Tongue (tissue), 2 donors: ENCODE data around the gene NIM1K. TPM values are rescaled to one million over a fixed set of nuclear protein-coding genes. Genes with fewer than 3 reads are reported as not detected.
"Not testable (repeated sequence)": the region's sequence is repeated elsewhere in the genome, so short reads cannot be mapped to it uniquely, and the experiment has no call there.

Experiments
- DNase-seq: peaks from one replicate; pipeline ENCODE4 v3.0.0-alpha.2; 2015
- total RNA-seq: library from RNA; depleted of rRNA; stranded (reverse); fragments of >200 nt; gene quantifications from one replicate; pipeline ENCODE4 v1.2.3, GENCODE V29; 2014

The NIM1K gene
- total RNA-seq, 1 donor from 2014 or later: 1.0 TPM

DNA sequence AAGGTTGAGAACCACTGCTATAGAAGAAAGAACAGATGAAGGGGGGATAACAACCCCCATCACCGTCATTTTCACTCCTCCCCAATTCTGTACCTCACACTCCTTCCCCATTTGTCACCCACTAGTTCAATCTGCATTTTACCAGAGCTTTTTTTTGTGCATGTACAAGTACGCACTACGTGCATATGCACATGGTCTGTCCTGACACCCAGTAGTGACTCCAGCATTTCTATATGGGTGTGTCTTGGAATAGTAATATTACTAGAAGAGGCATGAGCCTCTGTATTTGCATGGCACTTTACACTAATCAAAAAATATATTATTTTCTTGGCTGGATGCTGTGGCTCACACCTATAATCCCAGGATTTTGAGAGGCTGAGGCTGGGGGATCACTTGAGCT, 38.7 kb downstream of the NIM1K start:
- no peak for DNase-seq

DNA sequence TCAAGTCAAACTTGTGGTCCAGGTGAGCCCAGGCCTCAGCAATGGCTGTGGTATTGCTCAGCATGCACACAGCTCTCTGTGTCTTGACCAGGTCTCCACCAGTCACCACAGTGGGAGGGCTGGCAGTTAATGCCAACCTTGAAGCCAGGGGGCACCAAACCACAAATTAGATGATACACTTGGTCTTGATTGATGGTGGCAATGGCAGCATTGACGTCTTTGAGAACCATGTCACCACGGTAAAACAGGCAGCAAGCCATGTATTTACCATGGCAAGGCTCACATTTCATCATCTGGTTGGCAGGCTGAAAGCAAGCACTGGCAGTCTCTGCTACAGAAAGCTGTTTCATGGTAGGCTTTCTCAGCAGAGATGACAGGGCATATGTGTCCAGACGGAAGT, 40.0 kb downstream of the NIM1K start:
- peak; percentile 2 for DNase-seq

DNA sequence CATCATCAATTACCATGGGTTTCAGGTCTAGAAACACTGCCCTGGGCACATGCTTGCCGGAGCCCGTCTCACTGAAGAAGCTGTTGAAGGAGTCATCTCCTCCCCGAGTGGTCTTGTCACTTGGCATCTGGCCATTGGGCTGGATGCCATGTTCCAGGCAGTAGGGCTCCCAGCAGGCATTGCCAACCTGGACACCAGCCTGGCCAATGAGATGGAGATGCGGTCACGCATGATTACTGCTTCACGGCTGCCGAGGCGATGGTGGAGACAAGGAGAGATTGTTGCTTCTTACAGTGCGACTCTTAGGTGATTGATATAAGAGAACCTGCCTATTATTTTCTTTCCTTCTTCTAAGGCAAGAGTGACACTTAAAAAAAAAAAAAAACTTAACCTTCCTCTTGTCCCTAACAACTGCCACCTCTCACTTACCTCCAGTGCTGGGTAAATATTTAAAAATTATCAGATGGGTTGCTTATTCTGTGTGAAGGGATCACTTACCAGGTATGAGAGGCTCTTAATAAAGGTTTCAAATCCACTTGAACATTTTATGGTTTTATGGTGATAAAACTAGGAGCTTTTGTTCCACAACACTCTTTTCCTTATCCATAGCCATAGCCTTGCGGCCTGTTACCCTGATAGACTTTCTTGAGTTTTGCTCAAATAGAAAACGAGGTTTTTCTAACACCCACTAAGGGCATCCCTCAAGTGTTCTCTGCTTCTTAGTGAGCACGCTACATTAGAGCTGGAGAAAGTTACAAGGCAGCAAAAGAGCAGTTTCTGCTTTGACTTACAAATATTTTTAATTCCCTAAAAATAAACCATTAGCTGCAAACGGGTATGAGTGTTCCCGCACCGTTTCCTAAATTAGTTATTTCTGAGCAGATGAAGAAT, 41.2 kb downstream of the NIM1K start:
- no peak for DNase-seq

DNA sequence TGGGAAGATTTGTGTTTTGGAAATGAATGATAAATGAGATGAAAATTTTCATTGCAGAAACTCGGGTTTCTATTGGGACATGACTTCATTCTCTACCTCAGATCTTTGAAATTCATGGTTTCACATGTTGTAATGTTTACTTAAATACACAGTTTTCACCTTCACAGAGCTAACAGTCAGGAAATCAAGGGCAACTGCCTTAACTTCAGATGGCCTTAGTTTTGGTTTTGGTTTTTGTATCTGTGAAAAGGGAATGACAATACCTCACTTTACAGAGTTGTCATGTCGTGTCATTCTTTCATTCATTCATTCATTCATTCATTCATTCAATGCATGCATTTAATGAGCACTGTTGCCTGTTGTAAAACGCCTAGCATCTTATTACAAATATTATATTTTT, 41.9 kb downstream of the NIM1K start:
- no peak for DNase-seq

DNA sequence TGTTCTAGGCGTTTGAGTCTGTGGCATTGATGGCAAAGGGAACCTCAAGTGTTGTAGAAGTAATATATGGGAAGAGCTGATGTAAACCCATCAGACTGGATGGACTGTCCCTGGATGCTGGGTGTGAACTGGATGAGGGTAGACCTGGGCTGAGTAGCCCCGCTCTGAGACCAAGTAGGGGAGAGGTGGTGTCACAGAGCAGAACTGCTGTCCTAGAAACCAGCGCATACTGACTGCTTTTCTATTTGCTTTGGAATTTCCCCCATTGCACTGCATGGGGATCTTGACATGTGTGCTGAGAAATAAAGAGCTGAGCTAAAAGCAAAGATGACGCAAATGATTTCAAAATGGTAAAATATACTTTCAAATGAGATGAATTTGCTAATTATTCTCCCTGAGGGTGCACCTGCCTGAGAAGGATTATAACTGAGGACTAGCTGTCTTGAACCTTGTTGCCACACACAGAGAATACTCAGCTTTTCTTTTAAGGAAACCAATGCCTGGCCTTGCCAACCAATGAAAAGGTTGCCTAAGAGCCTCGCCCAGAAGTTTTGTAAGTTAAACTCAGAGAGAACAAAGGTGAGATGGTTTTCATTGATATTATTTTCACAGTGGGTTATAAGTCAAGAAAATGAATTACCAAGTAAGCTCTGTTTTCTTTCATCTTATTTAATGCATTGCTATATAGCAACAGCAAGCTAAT, 44.8 kb downstream of the NIM1K start:
- DNase-seq: no peak

DNA sequence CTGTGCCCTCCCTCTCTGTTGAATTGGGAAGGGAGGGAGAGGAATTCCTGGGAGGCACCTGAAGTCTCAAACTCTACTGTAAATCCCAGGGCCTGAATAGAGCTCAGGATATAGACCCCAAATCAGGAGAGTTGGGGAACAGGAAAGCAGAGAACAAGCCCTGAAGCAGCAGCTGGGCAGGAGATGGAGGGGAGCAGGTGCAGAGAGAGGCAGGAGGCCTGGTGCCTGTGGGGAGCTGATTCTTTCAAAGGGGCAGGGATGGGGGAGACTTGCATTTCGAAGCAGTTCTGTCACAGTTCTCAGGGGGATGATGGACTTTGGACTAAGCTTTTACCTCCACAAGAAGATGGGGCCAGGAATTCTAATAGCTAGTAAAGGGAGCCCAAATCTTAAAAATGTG, 50.2 kb downstream of the NIM1K start:
- peak; percentile 17 for DNase-seq

DNA sequence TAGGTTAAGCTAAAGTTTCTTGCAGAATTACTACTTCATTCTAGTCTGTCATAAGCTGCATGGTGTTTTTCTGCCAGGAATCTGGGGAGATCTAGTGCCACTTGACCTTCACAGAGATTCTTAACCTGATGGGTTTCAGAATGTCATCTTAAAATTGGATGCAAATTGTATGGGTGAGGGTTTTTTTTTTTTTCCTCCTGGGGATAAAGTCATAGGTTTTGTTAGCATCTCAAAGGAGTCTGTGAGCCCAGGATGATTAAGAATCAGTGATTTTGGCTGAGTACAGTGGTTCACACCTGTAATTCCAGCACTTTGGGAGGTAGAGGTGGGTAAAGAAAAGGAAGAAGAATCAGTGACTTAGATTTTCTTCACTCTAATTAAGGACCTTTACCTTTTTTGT, 51.2 kb downstream of the NIM1K start:
- DNase-seq: no peak

DNA sequence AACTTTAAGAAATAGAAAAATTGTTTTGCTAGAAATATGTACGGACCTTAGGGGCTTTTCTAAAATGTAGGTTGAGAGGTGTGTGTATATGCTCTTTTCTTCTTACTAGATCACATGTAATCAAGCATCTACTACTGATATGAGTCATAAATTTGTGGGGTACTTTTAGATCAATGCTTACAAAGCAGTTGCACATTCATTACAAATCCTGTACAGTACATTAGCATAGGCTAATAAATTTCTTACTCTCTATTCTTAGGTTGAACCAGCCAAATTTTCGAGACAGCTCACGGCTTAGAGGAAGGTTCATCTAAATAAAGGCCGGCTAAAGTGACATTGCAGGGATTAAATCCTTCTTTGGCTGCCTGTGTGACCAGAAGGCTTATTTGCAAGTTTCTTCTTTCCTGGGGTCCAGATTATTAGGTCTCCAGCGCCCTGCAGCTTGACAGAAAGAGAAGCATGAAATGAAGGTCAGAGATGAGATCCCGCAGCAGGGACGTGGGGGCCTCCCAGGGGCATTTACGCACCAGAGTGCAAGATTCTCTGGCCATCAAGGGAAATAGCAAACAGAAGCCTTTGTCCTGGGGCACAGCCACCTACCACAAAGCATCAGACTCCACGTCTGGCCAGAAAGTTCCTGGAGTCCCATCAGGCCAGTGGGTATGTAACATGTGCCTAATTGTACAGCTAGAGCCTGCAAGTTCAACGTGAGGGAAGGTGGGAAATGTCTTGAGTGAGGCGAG, 53.0 kb downstream of the NIM1K start:
- no peak for DNase-seq

DNA sequence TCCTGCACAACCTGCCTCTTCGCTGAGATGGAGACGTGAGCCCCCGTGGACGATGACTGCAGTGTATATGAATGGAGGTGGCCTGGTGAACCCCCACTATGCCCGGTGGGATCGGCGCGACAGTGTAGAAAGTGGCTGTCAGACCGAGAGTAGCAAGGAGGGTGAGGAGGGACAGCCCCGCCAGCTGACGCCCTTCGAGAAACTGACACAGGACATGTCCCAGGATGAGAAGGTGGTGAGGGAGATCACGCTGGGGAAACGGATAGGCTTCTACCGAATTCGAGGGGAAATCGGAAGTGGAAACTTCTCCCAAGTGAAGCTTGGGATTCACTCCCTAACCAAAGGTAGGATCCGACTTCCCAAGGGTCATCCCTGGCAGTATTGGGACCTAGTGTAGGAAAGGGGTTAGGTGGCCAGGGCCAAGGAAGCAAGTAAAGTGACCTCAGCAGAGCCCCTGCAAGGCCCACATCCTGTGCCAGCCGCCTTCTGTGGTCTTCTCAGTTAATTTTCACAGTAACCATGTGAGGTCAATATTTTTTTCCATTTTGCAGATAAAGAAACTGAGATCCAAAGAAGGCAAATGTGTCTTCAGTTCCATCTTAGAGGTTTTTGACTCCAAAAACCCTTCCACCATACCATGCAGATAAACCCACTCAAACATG, 53.8 kb downstream of the NIM1K start:
- no peak for DNase-seq

DNA sequence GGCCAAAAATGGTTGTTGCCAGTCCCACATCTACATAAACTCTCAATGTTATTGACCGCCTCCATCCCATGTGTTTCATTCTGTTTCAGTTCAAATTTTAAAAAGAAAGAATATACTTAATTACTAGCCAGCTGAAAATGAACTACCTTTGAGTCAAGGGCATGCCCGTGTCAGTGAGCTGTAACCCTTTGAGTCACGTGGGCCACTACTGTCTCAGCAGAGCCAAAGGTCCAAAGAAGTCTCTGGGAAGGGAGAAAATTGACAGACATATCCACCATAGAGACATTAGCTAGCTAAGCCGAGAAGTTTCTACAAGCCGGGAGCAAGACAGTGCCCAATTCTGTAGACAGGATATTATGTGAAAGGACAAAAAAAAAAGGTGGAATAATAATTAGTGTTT, 59.7 kb downstream of the NIM1K start:
- no peak for DNase-seq

DNA sequence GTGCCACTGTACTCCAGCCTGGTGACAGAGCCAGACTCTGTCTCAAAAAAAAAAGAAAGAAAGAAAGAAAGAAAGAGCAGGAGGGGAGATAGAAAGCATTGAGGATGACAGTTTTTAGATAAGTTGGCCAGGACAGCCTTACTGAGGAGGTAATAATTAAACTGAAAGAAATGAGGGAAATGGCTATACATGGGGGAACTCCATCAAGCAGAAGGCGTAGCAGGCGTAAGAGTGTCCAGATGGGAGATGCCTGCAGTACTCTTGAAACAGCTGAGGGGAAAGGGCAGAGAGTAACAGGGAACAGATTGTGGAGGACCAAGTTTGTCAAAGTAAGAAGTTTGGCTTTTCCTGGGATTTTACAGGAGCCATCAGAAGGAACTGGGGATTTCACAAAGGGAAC, 63.7 kb downstream of the NIM1K start:
- DNase-seq: no peak

DNA sequence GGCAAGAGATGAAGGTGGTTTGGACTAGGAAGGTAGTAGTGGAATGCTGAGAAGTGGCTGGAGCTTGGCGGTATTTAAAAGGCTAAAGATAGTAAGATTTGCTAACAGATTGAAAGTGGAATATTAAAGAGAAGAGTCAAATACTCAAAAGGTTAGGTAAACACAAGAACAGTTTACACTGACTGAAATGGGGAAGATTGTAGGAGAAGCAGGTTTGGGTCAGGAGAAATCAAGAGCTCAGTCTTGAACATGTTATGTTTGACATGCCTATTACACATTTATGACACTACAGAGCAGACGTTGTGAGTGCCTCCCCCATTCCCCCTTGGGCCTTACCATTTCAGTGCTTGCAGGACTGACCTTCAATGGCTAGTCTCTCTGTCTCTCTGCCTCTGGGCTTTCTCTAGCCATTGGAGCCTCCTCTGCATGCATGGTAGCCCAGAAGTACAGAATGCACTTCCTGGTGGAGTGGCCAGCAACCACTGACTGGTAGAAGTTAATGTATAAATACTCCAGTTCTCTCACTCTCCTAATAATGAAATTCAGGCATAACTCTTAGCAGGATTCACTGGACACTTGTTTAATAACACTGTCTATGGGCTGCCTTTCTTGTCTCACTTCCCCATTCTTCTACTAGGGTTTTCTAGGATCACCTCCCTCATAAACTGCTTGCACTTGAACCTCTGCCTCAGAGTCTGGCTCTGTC, 64.4 kb downstream of the NIM1K start:
- no peak for DNase-seq

DNA sequence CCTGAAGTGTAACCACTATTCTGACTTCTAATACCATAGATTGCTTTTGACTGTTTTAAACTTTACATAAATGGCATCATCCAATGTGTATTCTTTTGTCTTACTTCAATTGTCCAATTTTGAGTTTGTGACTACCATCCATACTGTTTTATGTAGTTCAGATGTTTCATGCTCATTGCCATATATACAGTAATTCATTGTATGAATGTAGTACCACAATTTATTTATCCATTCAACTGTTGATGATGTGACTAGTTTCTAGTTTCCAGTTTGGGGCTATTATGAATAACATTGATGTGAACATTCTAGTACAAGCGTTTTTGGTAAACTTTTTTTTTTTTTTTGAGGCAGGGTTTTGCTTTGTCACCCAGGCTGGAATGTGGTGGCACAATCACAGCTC, 66.1 kb downstream of the NIM1K start:
- no peak for DNase-seq

DNA sequence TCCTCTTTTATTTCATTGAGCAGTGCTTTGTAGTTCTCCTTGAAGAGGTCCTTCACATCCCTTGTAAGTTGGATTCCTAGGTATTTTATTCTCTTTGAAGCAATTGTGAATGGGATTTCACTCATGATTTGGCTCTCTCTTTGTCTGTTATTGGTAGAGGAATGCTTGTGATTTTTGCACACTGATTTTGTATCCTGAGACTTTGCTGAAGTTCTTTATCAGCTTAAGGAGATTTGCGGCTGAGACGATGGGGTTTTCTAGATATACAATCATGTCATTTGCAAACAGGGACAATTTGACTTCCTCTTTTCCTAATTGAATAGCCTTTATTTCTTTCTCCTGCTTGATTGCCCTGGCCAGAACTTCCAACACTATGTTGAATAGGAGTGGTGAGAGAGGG, 70.2 kb downstream of the NIM1K start:
- not testable (repeated sequence) for DNase-seq

DNA sequence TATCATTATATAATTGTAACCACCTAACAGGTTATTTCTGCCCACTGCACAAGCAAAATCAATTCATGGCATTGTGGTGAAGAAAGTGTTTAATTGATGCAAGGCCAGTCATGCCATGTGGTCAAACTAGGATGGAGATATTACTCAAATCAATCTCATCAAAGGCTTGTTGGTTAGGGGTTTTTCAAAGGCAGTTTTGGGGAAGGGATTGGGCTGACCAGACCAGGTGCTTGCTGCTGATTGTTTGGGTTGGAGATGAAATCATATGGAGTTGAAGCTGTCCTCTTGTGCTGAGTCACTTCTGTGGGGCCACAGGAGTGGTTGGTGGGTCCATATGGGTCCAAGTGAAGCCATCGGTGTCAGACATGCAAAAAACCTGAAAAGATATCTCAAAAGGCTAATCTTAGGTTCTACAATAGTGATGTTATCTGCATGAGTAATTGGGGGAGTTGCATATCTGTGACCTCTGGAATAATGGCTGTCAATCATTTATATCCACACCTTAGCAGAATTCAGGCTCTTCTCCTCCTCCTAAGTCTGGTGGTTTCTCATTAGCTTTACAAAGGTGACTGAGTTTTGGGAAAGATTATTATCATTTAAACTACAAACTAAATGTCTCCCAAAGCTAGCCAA, 76.3 kb downstream of the NIM1K start:
- DNase-seq: no peak

DNA sequence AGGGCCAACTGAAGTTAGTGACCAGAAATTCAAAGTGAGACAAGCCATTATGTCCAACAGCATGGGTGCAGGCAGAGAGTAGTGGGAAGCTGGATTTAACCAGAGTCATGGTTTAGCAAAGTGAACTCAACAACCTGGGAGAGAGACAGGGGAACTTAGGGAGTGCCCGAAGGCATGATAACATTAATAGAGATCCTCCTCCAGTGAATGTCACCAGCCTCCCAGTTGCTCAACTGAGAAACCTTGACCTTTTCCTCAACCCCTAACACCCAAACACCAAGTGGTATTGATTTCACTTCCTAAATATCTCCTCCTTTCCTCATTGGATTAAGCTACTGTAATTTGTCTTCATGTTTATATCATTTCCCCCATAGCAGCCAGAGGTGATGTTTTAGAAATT, 78.6 kb downstream of the NIM1K start:
- no peak for DNase-seq

DNA sequence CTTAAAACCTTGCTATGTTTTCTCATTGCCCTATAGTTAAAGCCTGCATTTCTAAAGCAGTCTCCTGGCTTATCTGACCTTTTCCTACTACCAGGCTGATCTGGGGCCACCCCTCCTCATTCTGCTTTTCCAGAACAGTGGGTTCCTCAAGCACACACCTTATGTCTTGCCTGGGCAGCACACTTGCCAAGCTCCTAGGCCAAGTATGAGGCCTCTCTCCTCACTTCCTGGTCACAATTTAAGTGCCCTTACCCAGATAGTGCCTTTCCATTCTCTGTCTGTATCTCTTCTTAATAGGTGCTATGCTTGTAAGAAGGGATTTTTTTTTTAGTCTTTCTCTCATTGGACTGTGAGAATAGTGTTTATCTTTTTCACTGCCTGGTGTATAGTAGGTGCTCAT, 81.5 kb downstream of the NIM1K start:
- DNase-seq: no peak

DNA sequence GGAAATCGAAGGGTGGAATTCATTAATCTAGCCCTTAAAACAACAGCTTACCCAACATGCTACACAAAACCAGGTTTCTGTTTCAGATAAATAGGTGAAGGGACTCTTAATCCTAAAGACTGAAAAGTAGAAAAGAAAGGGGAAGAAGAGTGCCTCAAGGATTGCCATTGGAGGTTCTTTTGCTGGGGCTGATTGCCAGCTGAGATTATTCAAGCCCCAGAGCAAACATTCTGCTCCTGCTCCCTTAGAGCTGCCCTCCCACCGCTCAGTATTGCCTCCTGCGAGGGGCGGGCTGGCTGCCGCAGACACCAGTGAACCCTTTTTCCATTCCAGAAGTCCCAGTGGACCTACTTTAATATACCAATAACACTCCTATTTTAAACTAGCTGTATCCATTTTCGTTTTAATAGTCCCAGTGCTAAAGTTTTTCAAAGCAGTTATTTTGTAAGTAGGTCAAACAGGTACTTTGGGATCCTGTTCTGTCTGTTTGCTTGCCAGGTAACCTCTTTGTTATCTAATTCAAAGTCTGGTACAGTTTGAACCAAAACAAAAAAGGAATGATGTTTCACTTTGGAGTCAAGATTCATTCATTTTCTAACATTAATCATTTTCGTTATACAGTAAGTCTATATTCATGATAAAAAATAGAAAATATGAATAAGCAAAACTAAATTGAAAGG, 82.5 kb downstream of the NIM1K start:
- DNase-seq: no peak

DNA sequence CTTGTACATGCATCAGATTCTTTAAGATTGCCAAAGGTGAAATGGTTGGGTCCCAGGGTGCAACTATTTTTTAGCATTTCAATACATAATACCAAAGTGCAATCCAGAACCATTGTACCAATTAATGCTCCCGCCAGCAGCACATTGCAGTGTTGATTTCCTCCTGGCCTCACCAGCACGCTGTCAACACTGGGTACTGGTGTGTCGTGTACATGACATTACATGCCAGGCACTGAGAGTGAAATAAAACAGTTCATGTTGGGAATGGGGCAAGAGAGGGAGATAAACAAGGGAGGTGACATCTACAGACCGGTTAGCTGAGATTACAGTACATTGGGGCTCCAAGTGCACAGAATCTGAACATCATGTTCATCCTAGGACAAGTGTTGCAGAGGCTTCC, 83.4 kb downstream of the NIM1K start:
- no peak for DNase-seq

DNA sequence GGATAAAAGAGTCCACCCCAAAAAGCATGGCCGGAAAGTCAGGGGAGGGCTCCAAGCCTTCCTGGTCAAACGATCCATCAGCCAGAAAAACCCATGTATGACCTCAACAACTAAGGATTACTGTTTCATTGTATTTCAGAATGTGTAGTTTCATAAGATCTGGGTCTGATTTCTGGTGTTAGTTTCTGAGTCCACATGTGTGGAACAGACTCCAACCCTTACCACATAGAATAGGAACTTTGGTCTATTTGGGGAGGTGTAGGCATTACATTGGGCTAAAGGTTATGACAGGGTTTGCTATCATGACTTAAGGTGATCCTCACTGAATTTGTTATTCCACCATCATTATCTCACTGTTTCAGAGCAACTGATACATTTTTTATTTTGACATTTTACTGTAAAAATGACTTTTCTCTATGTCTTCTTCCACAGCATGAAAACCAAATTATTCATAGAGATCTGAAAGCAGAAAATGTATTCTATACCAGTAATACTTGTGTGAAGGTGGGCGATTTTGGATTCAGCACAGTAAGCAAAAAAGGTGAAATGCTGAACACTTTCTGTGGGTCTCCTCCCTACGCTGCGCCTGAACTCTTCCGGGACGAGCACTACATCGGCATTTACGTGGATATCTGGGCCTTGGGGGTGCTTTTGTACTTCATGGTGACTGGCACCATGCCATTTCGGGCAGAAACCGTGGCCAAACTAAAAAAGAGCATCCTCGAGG, 87.7 kb downstream of the NIM1K start:
- DNase-seq: no peak
